HL-60/S4 treated with retinoic acid at 250 ng/mL for 4 days and 3 days (cell line): Measurements from ENCODE around the gene RGN.
"Not testable (repeated sequence)": the region's sequence is repeated elsewhere in the genome, so short reads cannot be mapped to it uniquely, and the experiment has no call there.

Source experiments
- in situ Hi-C: fragments of 300-500 bp; cut with MboI; formaldehyde crosslinking; loops from 2 replicates; pipeline ENCODE4 v1.7.0; 2022; ENCODE audit warnings: low sequenced_read_pairs

Gene RGN

DNA sequence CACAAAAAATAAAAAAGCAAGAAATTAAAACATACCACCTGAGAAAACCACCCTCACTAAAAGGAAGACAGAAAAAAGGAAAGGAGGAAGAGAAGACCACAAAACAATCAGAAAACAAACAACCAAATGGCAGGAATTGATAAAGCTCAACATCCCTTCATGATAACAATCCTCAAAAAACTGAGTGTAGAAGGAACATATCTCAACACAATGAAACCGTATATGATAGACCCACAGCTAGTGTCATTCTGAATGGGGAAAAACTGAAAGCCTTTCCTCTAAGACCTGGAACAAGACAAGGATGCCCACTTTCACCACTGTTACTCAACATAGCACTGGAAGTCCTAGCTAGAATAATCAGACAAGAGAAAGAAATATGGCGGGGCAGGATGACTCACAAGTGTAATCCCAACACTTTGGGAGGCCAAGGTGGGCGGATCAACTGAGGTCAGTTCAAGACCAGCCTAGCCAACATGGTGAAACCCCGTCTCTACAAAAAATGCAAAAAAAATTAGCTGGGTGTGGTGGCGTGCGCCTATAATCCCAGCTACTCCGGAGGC lies 38.4 kb downstream of the RGN start:
- in situ Hi-C loops: not testable (repeated sequence)

- in situ Hi-C loops: not testable (repeated sequence)
Observed at GRCh38 chrX:47124466-47124865, 46.2 kb downstream of the RGN start.

DNA sequence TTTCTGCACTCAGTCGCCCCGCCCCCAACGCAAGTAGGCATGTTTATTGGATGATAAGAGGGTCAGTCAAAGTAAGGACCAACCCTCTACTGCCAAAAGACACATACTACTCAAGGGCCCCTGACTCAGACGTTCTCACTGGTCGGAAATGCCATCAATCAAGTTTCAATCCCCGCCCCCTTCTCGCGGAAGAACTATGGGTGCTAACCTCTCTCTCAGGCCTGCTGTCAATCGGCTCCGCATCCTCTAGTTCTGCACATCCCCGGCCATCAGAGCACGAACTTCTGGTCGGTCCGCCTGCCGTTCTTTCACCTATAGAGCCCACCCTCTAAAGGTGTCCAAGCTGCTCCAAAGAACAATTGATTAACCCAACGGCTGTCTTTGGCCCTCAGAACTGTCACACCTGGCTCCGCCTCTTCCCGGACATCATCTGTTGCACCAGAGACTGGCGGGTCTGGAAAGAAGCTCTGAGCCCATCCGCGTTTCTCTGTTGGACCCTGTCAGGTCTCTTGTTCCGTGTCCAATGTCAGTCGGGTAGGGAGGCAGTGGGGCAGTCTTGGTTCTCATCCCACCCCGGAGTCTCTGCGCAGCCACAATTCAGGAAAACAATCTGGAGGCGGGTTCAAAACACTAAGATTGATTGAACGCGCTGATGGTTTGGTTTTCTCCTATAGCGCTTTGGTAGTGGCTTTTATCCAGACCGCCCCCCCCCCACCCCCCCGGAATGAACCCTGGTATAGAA lies 51.1 kb downstream of the RGN start:
- in situ Hi-C loops: no loop called here

- in situ Hi-C loops: no loop called here
Observed at GRCh38 chrX:47129899-47130358, 51.7 kb downstream of the RGN start.

- in situ Hi-C loops: no loop called here
Observed at GRCh38 chrX:47133493-47133892, 55.2 kb downstream of the RGN start.

DNA sequence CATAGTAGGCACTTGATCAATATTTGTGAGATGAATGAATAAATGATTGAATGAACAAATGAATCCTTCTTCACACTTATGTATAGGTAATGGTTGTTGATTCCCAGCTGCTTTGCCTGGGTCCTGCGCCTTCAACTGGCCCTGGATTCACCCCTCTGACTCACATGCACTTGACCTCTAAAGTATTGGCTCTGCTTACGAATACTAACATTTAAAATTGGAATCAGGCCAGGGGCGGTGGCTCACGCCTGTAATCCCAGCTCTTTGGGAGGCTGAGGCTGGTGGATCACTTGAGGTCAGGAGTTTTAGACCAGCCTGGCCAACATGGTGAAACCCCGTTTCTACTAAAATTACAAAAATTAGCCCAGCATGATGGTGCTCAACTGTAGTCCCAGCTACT lies 57.4 kb downstream of the RGN start:
- in situ Hi-C loops: not testable (repeated sequence)

DNA sequence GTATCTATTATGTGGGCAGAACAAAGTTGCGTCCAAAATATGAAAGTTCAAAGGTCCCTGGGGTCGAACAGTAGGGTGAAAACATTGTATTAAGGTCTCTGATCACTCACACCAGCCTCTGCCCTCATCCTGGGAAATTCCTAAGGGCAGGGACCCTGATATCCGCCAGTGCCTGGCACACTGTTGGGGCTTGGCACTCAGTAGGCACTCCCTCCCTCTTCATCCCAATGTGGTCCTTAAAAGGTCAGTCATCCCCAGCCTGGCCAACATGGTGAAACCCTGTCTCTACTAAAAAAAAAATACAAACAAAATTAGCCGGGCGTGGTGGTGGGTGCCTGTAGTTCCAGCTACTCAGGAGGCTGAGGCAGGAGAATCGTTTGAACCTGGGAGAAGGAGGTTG lies 59.9 kb downstream of the RGN start:
- in situ Hi-C loops: no loop called here
